GM12872 (cell line): ENCODE measurements around the gene HS3ST3A1.

Experiments
- TF ChIP-seq, protein P1 (sequence below): IDR thresholded peaks from 3 replicates; pipeline ENCODE4 v1.5.1; 2011; ENCODE audit warnings: low read depth, mild to moderate bottlenecking, low read length, moderate library complexity; ENCODE audit not compliant: insufficient read depth

HS3ST3A1 gene

DNA sequence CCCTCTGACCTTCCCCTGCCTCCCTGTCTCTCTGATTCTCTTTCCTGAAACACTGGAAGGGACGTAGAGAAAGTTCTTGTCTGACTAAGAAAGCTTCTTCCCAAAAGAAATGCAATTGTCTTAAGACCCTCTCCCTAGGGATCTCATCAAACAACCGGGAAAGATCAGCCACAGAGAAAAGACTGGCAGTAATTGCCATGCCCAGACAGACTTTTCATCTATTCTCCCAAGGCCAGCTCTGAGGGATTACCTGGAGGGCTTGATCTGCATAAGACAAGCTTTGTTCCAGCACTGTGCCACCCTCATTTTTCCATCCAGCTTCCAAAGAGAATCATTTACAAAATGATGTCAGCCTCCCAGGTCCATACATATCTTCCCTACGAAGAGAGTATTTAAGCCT is 38.8 kb upstream of the HS3ST3A1 start:
- TF ChIP-seq, protein P1, sequence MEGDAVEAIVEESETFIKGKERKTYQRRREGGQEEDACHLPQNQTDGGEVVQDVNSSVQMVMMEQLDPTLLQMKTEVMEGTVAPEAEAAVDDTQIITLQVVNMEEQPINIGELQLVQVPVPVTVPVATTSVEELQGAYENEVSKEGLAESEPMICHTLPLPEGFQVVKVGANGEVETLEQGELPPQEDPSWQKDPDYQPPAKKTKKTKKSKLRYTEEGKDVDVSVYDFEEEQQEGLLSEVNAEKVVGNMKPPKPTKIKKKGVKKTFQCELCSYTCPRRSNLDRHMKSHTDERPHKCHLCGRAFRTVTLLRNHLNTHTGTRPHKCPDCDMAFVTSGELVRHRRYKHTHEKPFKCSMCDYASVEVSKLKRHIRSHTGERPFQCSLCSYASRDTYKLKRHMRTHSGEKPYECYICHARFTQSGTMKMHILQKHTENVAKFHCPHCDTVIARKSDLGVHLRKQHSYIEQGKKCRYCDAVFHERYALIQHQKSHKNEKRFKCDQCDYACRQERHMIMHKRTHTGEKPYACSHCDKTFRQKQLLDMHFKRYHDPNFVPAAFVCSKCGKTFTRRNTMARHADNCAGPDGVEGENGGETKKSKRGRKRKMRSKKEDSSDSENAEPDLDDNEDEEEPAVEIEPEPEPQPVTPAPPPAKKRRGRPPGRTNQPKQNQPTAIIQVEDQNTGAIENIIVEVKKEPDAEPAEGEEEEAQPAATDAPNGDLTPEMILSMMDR = no peak

DNA sequence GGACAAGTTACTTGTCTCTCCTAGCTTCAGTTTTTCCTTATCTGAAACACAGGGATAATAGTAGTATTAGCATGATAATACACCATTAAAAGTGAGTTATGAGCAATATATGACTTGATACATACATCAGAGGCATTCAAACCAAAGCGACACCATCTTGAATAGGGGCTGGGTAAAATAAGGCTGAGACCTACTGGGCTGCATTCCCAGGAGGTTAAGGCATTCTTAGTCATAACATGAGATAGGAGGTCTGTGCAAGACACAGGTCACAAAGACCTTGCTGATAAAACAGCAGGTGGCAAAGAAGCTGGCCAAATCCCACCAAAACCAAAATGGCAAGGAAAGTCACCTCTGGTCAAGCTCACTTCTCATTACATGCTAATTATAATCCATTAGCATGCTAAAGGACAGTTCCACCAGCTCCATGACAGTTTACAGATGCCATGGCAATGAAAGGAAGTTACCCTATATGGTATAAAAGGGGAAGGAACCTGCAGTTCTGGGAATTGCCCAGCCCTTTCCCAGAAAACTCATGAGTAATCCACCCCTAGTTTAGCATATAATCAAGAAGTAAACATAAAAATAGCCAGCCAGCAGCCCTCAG is 37.2 kb upstream of the HS3ST3A1 start:
- TF ChIP-seq, protein P1 = no peak

DNA sequence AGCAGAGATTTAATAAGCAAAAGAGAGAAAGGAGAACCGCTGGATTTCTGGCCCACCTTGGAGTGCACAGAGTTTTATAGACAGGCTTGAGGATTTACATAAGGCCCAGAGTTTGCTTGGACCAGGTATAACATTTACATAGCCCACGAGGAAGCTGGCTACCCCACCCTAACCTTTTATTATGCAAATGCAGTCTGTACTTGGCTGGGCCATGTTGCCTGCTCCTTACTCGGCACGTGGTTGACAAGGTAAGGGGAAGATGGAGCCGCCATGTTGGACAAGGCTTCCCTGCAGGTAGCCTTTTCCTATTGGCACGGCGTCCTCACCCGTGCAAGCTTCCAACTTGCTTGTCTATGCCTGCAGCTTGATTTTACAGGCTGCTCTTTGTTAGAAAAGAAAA is 35.2 kb upstream of the HS3ST3A1 start:
- TF ChIP-seq, protein P1 = no peak

DNA sequence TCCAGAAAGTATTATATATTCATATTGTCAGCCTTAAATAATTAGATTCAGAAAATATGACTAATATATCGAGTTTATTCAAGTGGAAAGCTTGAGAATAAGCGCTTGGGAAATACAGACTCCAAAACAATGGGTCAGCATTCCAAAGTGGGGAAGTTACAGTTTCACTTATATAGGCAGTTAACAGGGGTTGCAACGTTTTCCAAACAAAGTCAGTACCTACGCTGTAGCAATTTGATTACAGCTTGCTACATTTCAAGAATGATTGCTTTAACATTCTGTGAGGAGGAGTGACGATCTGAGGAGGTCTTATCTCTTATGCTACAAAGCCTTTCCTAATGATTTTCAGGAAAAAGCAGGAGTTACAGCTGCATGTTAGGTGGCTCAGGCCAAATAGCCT is 34.2 kb upstream of the HS3ST3A1 start:
- TF ChIP-seq, protein P1 = no peak

DNA sequence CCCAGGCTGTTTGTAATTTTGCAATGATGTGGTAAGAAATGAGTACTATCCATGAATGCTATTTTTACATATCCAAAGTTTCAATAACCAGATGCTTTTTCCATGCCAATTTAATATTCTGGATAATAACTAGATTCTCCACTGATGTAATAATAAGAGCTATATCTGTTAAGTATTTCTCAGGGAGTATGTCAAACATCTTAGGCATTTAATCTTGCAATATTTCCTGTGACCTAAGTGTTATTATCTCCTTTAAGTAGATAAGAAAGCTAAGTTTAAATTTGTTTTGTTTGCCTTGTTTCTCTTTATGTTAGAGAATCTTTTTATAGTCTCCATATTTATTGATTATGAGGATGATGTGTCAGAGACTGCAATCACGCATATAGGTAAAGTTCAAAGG is 32.3 kb upstream of the HS3ST3A1 start:
- TF ChIP-seq, protein P1 = no peak

DNA sequence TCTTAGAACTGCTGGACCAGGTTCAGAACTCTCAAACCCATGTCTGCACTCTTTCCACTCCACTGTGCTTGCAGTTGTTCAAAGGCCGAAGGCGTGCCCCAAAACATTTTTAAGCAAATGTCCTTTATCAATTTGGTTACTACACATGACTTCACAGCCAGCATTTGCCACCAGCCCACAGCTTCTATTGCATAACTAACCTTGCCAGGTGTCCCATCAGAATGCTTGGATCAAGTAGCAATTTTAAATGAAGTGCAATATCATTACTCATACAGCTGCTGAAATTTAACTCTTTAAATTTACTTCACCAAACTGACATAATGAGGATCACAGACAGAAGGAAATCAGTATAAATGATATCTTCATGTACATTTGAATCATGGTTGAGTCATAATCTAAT is 29.8 kb upstream of the HS3ST3A1 start:
- TF ChIP-seq, protein P1 = no peak

DNA sequence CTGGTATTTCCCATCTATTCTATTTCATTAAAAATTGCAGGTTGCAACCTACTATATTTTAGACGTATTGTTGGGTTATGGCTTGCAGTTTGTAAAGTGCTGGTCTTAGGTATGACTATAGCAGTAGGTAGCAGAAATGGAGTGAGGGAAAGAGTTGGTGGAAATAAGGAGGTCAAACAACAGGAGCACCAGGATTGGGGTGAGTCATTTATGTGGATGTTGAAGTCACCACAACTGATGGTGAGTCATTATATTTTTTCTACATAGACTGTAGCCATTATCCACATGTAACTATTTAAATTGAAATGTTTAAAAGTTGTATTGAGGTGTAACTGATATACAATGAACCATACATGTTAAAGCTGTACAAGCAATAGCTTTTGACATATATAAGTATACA is 25.0 kb upstream of the HS3ST3A1 start:
- TF ChIP-seq, protein P1 = no peak
